A549 (cell line): ENCODE results near the gene LNX2. TPM values are rescaled to one million over a fixed set of nuclear protein-coding genes. Genes with fewer than 3 reads are reported as not detected.

Source experiments
- ATAC-seq, 2 experiments: fragments of 200-7000 bp in 1 of 2; fragments of >200 bp in 1 of 2; cut with Nextera tagmentation in 1 of 2; cut with Tn5 transposase in 1 of 2; 3 replicates each; pipeline versions ENCODE4 v1.8.0 to v1.9.1; 2018 to 2020; ENCODE audit warnings: mild to moderate bottlenecking in 1 of 2, moderate library complexity in 1 of 2
- CTCF ChIA-PET: fragments of 300-600 bp; sonication (Branson Sonifier 250); formaldehyde crosslinking; extraction: SDS; loops from one replicate; lab custom pipeline; 2021; ENCODE audit warnings: antibody characterized with exemption, inconsistent platforms; lab: Yijun Ruan, JAX
- POLR2A ChIA-PET: fragments of 350-600 bp; formaldehyde crosslinking; extraction: SDS; loops from one replicate; lab custom pipeline; 2021; ENCODE audit warnings: antibody characterized with exemption, inconsistent platforms; lab: Yijun Ruan, JAX
- DNase-seq, 2 experiments: peaks; one replicate each; pipeline versions ENCODE4 v3.0.0 to v3.0.0-alpha.2; 2011 to 2016; ENCODE audit warnings: low read depth in 1 of 2, low spot score in 1 of 2
- FAIRE-seq: peaks from 2 replicates; lab custom pipeline; 2011; peaks lifted over from hg19 to GRCh38; lab: Jason Lieb, UNC
- H3K27ac ChIP-seq, 2 experiments: fragments of >200 bp; sonication (Bioruptor Twin); formaldehyde crosslinking; 3 replicates each; pipeline ENCODE4 v1.5.1; 2016 to 2017
- H3K4me1 ChIP-seq: fragments of >200 bp; sonication (Bioruptor Twin); formaldehyde crosslinking; 3 replicates; pipeline ENCODE4 v1.6.1; 2016
- H3K4me2 ChIP-seq: fragments of >200 bp; sonication (Bioruptor Twin); formaldehyde crosslinking; 3 replicates; pipeline ENCODE4 v1.6.1; 2016
- H3K4me3 ChIP-seq: fragments of >200 bp; sonication (Bioruptor Twin); formaldehyde crosslinking; 3 replicates; pipeline ENCODE4 v1.5.1; 2016
- H3K9me3 ChIP-seq: fragments of >200 bp; sonication (Bioruptor Twin); formaldehyde crosslinking; 3 replicates; pipeline ENCODE4 v1.6.1; 2016
- BHLHE40 ChIP-seq: IDR thresholded peaks from 2 replicates; pipeline ENCODE4 v1.6.1; 2012; ENCODE audit warnings: low read depth, low read length, inconsistent platforms
- EHF ChIP-seq: fragments of 250-450 bp; sonication (Bioruptor Pico); IDR thresholded peaks from 2 replicates; pipeline ENCODE4 v1.5.0; 2020; ENCODE audit warnings: mild to moderate bottlenecking
- EHMT2 ChIP-seq: fragments of 200-600 bp; sonication (generic); IDR thresholded peaks from 2 replicates; pipeline ENCODE4 v1.6.1; 2016; ENCODE audit warnings: antibody characterized with exemption, low read depth, mild to moderate bottlenecking, moderate library complexity
- FOXS1 ChIP-seq: fragments of 250-450 bp; sonication (Bioruptor Pico); IDR thresholded peaks from 2 replicates; pipeline ENCODE4 v1.5.0; 2020; ENCODE audit warnings: mild to moderate bottlenecking, moderate library complexity
- HDAC2 ChIP-seq: fragments of 200-600 bp; sonication (generic); IDR thresholded peaks from 2 replicates; pipeline ENCODE4 v1.6.1; 2016
- HOXA7 ChIP-seq: fragments of 250-450 bp; sonication (Bioruptor Pico); IDR thresholded peaks from 2 replicates; pipeline ENCODE4 v1.5.0; 2020; ENCODE audit warnings: mild to moderate bottlenecking, moderate library complexity
- HOXB13 ChIP-seq: fragments of 250-450 bp; sonication (Bioruptor Pico); IDR thresholded peaks from 2 replicates; pipeline ENCODE4 v1.5.0; 2020; ENCODE audit warnings: low read depth, mild to moderate bottlenecking, moderate library complexity
- HOXB5 ChIP-seq: fragments of 250-450 bp; sonication (Bioruptor Pico); IDR thresholded peaks from 2 replicates; pipeline ENCODE4 v1.5.0; 2020; ENCODE audit warnings: mild to moderate bottlenecking, moderate library complexity
- JUN ChIP-seq, 2 experiments: fragments of >200 bp; sonication (Bioruptor Twin); formaldehyde crosslinking; IDR thresholded peaks; 2 replicates in 1 of 2; 3 replicates in 1 of 2; pipeline ENCODE4 v1.6.1; 2016 to 2017
- KDM5A ChIP-seq: fragments of 200-600 bp; sonication (generic); IDR thresholded peaks from 2 replicates; pipeline ENCODE4 v1.6.1; 2016; ENCODE audit warnings: antibody characterized with exemption, mild to moderate bottlenecking
- POLR2A ChIP-seq: IDR thresholded peaks from 2 replicates; pipeline ENCODE4 v1.6.1; 2012; ENCODE audit warnings: mild to moderate bottlenecking, low read length
- RARB ChIP-seq: fragments of 250-450 bp; sonication (Bioruptor Pico); IDR thresholded peaks from 2 replicates; pipeline ENCODE4 v1.8.0; 2021; ENCODE audit warnings: mild to moderate bottlenecking, moderate library complexity
- SMC3 ChIP-seq: fragments of >200 bp; sonication (Bioruptor Twin); formaldehyde crosslinking; IDR thresholded peaks from 3 replicates; pipeline ENCODE4 v1.6.1; 2018; ENCODE audit warnings: inconsistent platforms
- ZSCAN20 ChIP-seq: fragments of 250-450 bp; sonication (Bioruptor Pico); IDR thresholded peaks from 2 replicates; pipeline ENCODE4 v1.8.0; 2022; ENCODE audit warnings: mild to moderate bottlenecking, moderate library complexity
- WGBS: methylation state at CpG from one replicate; pipeline ENCODE4 v1.1.6; 2017; ENCODE audit errors: missing lambda C conversion rate; 5-methylcytosine and 5-hydroxymethylcytosine counted together
- polyA plus RNA-seq, 4 experiments: library from polyadenylated mRNA; depleted of rRNA in 3 of 4; stranded (reverse); fragments of >200 nt; fragmentation: RNase III in 1 of 4; extraction: RNeasy Plus Mini Kit Qiagen cat#74134 plus additional on column Dnase treatment in 1 of 4; gene quantifications; 2 replicates in 3 of 4; 3 replicates in 1 of 4; pipeline ENCODE4 v1.2.3, GENCODE V29; 2011 to 2017
- TF ChIP-seq, protein P1 (sequence below): IDR thresholded peaks from 2 replicates; pipeline ENCODE4 v1.6.1; 2012
- TF ChIP-seq, protein P2 (sequence below): IDR thresholded peaks from 2 replicates; pipeline ENCODE4 v1.6.1; 2012; ENCODE audit warnings: low read depth, borderline replicate concordance
- TF ChIP-seq, protein P3 (sequence below): fragments of 250-450 bp; sonication (Bioruptor Pico); IDR thresholded peaks from 2 replicates; pipeline ENCODE4 v1.5.0; 2021; ENCODE audit warnings: mild to moderate bottlenecking, moderate library complexity, borderline replicate concordance
- TF ChIP-seq, protein P4 (sequence below): fragments of 250-450 bp; sonication (Bioruptor Pico); IDR thresholded peaks from 2 replicates; pipeline ENCODE4 v1.5.0; 2020; ENCODE audit warnings: low read depth, mild to moderate bottlenecking, moderate library complexity

Gene LNX2
- polyA plus RNA-seq, 2 of the 4 experiments (the other 2 are of a cell fraction): 3.3 to 6.3 TPM

DNA sequence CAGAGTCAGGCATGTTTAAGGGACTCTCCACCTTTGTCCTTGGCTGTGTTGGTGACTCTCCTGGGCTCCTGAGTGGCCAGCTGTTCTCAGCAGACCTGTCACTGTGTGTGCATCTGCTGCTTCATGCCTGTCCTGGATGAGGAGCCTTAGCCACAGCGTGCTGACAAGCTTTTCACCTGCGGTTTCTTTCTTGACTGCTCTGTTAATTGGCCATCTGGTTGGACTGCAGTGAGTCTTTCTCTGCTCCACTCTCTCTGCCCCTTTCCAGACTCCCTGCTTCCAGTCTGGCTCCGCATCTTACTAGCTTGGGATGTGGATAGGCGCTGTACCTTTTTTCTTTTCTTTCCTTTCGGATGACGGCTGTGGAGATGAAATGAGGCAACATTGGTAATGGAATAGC lies 40.2 kb upstream of the LNX2 start:
- no peak for DNase-seq
- ChIA-PET CTCF (no interaction called here), POLR2A (no interaction called here)

DNA sequence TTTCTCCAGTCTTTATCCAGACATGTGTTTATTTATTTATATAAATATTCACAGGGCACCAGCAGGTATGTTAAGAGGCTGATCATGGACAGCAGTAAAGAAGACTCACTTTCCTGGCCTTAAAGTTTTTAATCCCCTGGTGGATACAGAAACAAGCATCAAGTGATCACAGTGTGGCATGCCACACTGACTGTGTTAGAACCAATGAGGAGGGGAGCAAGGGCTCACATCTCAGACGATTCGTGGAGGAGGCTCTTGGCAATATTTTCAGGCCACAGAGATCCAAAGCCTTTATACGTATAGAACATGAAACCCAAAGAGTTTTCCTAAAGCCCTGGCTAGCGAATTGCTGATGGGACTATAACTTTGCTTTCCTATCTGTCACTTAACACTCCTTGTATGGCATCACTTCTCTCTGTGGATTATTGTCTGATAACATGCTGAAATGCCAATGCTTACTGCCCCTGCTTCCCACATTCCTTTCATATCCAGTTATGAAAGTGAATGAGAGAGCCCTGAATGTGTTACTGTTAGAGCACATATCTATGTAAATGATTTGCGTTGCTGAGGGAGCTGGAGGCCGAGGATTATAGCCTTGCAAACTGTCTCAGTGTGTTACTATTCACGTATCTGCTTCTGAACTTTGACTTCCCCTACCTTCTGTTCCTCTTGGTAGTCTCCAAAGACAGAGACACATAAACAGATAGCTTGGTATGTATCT lies 39.0 kb upstream of the LNX2 start:
- 89% methylated on average over 7 of the region's 7 CpGs for WGBS
- TF ChIP-seq FOXS1 (CRISPR knock-in tag) (no peak), JUN (IDR thresholded peaks at IDR 0.05) (no peak), HDAC2 (no peak), HOXB5 (CRISPR knock-in tag) (no peak), RARB (CRISPR knock-in tag) (no peak), BHLHE40 (no peak)
- TF ChIP-seq, protein P1, sequence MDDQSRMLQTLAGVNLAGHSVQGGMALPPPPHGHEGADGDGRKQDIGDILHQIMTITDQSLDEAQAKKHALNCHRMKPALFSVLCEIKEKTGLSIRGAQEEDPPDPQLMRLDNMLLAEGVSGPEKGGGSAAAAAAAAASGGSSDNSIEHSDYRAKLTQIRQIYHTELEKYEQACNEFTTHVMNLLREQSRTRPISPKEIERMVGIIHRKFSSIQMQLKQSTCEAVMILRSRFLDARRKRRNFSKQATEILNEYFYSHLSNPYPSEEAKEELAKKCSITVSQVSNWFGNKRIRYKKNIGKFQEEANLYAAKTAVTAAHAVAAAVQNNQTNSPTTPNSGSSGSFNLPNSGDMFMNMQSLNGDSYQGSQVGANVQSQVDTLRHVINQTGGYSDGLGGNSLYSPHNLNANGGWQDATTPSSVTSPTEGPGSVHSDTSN: no peak
- TF ChIP-seq, protein P2, sequence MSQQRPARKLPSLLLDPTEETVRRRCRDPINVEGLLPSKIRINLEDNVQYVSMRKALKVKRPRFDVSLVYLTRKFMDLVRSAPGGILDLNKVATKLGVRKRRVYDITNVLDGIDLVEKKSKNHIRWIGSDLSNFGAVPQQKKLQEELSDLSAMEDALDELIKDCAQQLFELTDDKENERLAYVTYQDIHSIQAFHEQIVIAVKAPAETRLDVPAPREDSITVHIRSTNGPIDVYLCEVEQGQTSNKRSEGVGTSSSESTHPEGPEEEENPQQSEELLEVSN: no peak
- no peak for DNase-seq
- POLR2A ChIA-PET: no interaction called here
- ATAC-seq: no peak
- FAIRE-seq: no peak
- no peak overlapping the region for H3K4me3 ChIP-seq
- H3K4me2 ChIP-seq: no peak overlapping the region
- no peaks in the 10 kb centered on the region for H3K9me3 ChIP-seq
- H3K4me1 ChIP-seq: peaks cover 4% of the 10 kb centered on the region; the same call in 1 of the 3 replicates
- CTCF ChIA-PET: no interaction called here
- H3K27ac ChIP-seq: no peak overlapping the region

More for the DNA sequence above, 40.2 kb upstream of the LNX2 start:
- FAIRE-seq: no peak
- Histone ChIP-seq H3K9me3 (no peaks in the 10 kb centered on the region), H3K4me3 (no peak overlapping the region), H3K27ac (no peak overlapping the region), H3K4me2 (no peak overlapping the region), H3K4me1 (peaks cover 4% of the 10 kb centered on the region; the same call in 1 of the 3 replicates)
- 95% methylated on average over 6 of the region's 6 CpGs for whole genome bisulfite sequencing
- ATAC-seq: no peak
- TF ChIP-seq, protein P3, sequence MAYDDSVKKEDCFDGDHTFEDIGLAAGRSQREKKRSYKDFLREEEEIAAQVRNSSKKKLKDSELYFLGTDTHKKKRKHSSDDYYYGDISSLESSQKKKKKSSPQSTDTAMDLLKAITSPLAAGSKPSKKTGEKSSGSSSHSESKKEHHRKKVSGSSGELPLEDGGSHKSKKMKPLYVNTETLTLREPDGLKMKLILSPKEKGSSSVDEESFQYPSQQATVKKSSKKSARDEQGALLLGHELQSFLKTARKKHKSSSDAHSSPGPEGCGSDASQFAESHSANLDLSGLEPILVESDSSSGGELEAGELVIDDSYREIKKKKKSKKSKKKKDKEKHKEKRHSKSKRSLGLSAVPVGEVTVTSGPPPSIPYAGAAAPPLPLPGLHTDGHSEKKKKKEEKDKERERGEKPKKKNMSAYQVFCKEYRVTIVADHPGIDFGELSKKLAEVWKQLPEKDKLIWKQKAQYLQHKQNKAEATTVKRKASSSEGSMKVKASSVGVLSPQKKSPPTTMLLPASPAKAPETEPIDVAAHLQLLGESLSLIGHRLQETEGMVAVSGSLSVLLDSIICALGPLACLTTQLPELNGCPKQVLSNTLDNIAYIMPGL (CRISPR knock-in tag): no peak
- TF ChIP-seq EHMT2 (no peak), KDM5A (no peak), ZSCAN20 (no peak), HOXB13 (CRISPR knock-in tag) (no peak)

DNA sequence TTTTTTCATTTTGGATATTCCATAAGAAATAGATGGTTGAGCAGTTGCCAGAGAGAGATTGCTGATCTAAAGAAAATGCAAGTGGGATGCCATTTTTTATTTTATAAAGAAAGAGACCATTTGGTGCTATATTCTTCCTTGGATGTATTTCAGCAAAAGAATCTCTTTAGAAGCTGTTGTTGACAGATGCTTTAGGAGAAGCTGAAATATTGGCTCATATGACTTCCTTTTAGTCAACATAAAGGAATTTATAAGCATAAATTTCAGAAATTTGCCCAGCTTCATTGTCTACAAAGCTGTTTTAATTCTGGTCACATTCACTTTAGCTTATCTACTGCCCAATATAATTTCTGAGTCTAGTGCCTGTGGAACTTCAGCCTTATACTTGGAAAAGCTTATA lies 38.2 kb upstream of the LNX2 start:
- H3K9me3 ChIP-seq: no peaks in the 10 kb centered on the region
- TF ChIP-seq EHF (no peak), POLR2A (no peak), SMC3 (no peak), HOXA7 (no peak)
- TF ChIP-seq, protein P4, sequence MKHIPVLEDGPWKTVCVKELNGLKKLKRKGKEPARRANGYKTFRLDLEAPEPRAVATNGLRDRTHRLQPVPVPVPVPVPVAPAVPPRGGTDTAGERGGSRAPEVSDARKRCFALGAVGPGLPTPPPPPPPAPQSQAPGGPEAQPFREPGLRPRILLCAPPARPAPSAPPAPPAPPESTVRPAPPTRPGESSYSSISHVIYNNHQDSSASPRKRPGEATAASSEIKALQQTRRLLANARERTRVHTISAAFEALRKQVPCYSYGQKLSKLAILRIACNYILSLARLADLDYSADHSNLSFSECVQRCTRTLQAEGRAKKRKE (CRISPR knock-in tag): no peak
- TF ChIP-seq, all 56 proteins: peak for 0
- FAIRE-seq (no peak), ATAC-seq (no peak), DNase-seq (no peak)
- H3K4me2 ChIP-seq: no peak overlapping the region
- ChIA-PET POLR2A (no interaction called here), CTCF (no interaction called here)
- H3K27ac ChIP-seq: no peak overlapping the region
- peaks cover 4% of the 10 kb centered on the region; the same call in 1 of the 3 replicates for H3K4me1 ChIP-seq
- H3K4me3 ChIP-seq: no peak overlapping the region
